A673 (cell line): ENCODE measurements around the gene ZIC1.

Experiments
- CTCF ChIP-seq: fragments of 300-800, 200-600 bp; sonication (generic); conservative IDR thresholded peaks from 2 replicates; pipeline ENCODE4 v1.5.1; 2017; ENCODE audit warnings: low read depth, mild to moderate bottlenecking, antibody characterized with exemption, low read length, moderate library complexity, mixed read lengths
- EZH2 ChIP-seq: fragments of 200-600 bp; sonication (generic); IDR thresholded peaks from 2 replicates; pipeline ENCODE4 v1.6.1; 2017; ENCODE audit warnings: borderline replicate concordance, low read depth, mild to moderate bottlenecking, mixed read lengths, antibody characterized with exemption, low read length; ENCODE audit not compliant: poor library complexity, severe bottlenecking

- no peak for TF ChIP-seq CTCF
- TF ChIP-seq EZH2, result no peak
Observed at GRCh38 chr3:147405231-147406027, 3.7 kb upstream of the ZIC1 start.
